HG03135 (cell line): ENCODE data around the gene ZNF254.
"Not testable (repeated sequence)": the region's sequence is repeated elsewhere in the genome, so short reads cannot be mapped to it uniquely, and the experiment has no call there.

Experiments
- ATAC-seq: cut with Tn5 transposase; IDR thresholded peaks from one replicate; pipeline ENCODE4 v1.9.1; 2021; ENCODE audit warnings: mild to moderate bottlenecking, moderate library complexity; ENCODE audit not compliant: unreplicated experiment

The ZNF254 gene

DNA sequence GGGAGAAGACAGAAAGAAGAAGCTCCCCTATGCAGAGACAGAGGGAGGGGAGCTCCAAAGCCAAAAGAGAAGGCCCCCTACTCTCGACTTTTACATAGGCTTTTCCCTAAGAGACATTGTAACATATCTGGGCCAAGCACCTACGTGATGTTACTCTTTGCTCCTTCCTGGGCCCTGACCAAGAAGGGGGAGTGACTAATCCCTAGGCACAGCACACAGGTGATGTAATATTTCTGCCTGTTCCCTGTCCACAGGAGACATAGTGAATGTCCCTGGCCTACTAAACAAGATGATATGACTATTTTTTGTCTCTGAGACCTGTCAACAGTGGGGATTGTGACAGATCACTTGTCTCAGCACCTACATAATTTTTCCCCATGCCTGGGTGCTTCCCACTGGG is 15.9 kb upstream of the ZNF254 start:
- ATAC-seq, result no peak

- ATAC-seq, result no peak
These were observed 14.3 kb upstream of the ZNF254 start for GRCh38 chr19:24072720-24073119.

DNA sequence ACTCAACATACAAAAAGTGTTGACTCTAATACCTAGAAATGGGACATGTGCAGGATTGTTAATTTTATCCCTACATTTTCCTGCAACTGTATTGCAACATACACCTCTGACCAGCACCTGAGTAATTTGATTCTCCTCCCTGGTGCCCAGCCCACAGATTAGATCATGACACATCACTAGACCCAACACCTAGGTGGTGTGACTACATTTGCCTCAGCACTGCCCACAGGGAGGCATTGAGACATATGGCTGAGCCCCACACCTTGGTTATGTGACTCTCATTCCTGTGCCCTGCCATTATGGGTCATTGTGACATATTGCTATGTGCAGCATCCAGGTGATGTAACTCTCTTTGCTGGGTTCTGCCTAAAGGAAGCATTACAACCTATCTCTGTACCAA is 13.2 kb upstream of the ZNF254 start:
- ATAC-seq, result no peak

DNA sequence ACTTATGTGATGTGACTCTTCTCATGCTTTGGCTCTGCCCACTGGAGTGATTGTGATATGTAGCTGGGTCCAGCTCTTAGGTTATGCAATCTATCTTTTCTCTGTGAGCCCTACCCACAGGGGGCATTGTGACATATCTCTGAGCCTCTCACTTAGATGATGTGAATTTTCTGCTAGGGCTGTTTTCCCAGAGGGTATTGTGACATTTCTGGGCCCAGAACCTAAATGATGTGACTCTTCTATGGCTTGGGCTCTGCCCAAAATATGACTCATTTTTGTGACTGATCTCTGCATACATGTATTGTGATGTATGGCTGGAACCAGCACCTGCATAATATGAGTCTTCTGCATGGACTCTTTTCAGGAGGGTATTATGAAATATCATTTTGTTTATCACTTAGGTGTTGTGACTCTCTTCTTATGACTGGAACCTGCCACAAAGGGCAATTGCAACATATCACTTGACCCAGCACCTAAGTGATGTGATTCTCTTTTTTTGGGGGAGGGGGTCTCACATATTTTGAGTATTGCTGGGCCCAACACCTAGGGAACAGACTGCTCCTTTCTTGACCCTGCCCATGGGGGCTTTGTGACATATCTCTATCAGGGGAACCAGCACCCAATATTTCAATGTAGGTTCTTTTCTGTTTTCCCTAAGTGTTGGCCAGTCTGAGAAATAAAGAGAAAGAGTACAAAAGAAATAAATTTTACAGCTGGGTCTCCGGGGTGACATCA is 12.1 kb upstream of the ZNF254 start:
- no peak for ATAC-seq

GRCh38 chr19:24075530-24075929 is 11.5 kb upstream of the ZNF254 start:
- not testable (repeated sequence) for ATAC-seq

DNA sequence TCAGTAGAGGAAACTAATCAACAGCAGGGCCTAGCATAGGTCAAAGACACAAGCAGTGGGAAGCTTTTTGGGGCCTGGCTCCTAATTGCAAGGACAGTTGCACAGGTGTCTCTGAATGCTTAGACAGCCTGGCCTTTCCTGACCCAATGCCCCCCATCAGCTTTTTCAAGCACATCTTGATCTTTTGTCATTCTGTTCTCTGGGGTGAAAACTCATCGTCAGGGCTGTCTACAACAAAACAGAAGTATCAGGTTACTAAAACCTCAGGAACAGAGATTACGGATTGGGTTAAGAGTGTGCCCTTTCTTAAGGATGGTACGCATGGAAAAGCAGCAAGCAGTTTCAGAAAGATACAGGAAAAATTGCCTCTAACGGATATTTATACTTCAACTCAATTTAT is 8.3 kb upstream of the ZNF254 start:
- no peak for ATAC-seq

- ATAC-seq, result no peak
These were observed 5.9 kb upstream of the ZNF254 start for GRCh38 chr19:24081056-24081455.

- no peak for ATAC-seq
These were observed 11.4 kb downstream of the ZNF254 start for GRCh38 chr19:24098359-24098758.

DNA sequence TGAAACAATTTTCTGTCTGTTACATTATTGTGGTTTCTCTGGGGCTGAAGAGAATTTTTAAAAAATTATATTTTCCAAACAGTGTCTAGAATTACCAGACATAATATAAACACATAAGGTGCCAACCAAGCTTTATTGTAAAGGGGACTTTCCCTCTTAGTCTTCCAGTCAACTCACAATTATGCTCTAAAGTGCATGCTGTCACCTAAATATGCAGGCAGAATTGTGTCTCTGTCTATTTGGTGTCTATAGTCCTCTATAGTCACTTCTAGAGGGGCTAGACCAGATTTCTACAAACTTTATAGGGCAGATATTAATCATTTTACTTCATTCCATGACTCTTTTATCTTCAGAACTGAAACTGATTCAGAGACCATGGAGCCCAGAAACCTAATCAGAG is 12.8 kb downstream of the ZNF254 start:
- no peak for ATAC-seq

- not testable (repeated sequence) for ATAC-seq
These were observed 13.6 kb downstream of the ZNF254 start for GRCh38 chr19:24100597-24100996.

DNA sequence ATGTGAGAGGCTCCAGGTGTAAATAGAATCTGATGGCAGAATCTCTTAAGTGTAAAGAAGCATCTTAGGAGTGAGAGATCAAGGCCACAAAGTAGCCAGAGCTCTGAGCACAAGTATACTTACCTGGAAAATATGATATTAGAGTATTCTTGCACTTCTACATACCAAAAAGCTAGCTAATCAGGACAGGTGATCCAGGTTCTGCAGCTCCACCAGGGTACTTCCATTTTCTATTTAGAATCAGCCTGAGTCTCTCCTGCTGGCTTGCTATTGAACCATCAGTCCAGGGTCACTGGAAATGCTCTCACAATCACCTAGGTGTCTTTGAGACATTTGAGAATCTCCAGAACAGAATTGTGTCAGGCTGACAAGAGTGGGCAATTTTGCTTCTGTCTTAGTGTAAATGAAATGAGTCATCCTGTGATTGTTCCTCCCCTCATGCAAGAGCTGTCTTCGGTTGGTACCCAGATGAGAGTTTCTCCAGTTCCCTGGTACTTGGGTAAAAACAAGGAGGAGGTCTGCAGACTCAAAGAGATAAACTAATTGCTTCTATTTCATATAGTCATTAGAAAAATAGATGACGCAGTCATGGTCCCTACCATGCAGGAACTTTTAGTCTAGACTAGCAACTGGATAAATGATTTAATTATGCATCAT is 14.6 kb downstream of the ZNF254 start:
- no peak for ATAC-seq

DNA sequence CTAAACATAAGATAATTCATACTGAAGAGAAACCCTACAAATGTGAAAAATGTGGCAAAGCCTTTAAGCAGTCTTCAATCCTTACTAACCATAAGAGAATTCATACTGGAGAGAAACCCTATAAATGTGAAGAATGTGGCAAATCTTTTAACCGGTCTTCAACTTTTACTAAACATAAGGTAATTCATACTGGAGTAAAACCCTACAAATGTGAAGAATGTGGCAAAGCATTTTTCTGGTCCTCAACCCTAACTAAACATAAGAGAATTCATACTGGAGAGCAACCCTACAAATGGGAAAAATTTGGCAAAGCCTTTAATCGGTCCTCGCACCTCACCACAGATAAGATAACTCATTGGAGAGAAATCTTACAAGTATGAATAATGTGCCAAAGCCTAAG is 40.6 kb downstream of the ZNF254 start:
- no peak for ATAC-seq

- no peak for ATAC-seq
These were observed 53.1 kb downstream of the ZNF254 start for GRCh38 chr19:24140099-24140498.

- no peak for ATAC-seq
These were observed 53.6 kb downstream of the ZNF254 start for GRCh38 chr19:24140591-24140990.

- ATAC-seq, result no peak
These were observed 54.6 kb downstream of the ZNF254 start for GRCh38 chr19:24141612-24142011.

DNA sequence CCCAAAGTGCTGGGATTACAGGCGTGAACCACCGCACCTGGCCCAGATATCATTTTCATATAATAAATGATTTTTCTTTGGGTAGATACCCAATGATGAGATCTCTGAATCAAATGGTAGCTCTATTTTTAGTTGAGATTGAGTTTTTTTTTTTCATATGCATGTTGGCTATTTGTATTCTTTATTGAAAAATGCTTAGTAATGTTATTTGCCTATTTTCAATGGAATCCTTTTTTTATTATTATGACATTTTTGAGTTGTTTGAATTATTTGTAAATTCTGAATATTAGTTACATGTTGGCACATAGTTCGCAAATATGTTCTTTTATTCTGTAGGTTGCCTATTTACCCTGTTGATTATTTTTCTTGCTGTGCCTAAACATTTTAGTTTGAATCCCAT is 55.8 kb downstream of the ZNF254 start:
- ATAC-seq, result no peak

- ATAC-seq, result no peak
These were observed 72.7 kb downstream of the ZNF254 start for GRCh38 chr19:24159707-24160106.

DNA sequence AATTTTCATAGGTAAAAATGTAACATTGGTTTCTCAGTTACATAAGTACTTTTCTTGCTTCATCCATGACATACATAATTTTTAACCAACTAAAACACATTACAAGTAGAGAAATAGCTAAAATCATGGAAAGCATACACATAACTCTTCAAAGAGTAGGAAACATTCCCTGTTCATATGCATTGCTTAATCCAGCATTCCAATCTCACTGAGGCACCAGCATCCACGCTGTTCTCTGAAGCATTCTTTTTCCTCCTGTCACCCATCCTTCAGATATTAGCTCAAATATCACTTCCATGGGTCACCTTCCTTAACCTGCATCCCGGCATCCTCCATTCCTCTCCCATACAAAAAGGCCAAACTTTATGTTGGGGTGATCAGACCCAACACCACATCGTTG is 79.1 kb downstream of the ZNF254 start:
- no peak for ATAC-seq

DNA sequence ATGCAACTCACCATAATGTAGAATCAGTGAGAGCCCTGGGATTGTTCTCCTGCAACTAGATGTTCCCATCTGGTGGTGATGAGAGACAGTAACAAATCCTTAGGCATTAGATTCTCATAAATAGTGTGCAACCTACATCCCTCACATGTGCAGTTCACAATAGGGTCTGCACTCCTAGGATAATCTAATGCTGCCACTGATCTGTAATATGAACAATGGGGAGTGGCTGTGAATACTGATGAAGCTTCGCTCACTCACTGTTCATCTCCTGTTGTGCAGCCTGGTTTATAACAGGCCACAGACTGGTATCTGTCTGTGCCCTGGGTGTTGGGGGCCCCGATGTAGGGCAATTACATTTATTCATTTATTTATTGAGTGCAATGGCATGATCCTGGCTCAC is 86.9 kb downstream of the ZNF254 start:
- no peak for ATAC-seq

DNA sequence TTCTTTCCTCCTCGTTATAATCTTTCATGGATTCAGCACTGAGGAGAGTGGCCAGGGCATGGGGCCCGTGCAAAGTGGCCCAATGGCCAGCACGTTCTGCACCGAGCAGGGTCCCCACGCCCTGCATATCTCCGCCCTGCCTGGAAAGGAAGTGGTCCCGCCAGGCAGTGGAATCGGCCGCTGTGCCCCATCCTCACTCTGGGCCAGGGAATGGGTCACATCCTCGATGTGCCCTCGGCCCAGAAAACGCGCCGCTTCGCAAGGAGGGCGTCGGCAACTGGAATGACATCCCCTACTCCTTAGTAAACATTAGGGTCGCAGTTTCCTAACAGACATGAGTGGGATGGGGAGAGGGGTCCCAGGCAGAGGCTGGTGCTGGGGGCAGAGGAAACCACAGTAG is 90.7 kb downstream of the ZNF254 start:
- no peak for ATAC-seq

- no peak for ATAC-seq
These were observed 91.2 kb downstream of the ZNF254 start for GRCh38 chr19:24178207-24178606.
